Activated T-helper 1 cell treated with Interleukin-2 at 50 U/mL for 16 hours (primary cell): ENCODE data around the gene CATSPERE.
"Not testable (repeated sequence)": the region's sequence is repeated elsewhere in the genome, so short reads cannot be mapped to it uniquely, and the experiment has no call there.

Experiments used
- DNase-seq: peaks from one replicate; pipeline ENCODE4 v3.0.0-alpha.2; 2020; ENCODE audit warnings: low read depth

CATSPERE gene

GRCh38 chr1:244449936-244450508 lies 11.1 kb upstream of the CATSPERE start:
- no peak for DNase-seq

- DNase-seq: peak; percentile 45
Measured at GRCh38 chr1:244450597-244451538, 10.2 kb upstream of the CATSPERE start.

- DNase-seq: no peak
Measured at GRCh38 chr1:244451539-244451950, 9.5 kb upstream of the CATSPERE start, which contains the start of gene ADSS2. ADSS2 (minus strand) TSS chr1:244451909; CDS start chr1:244451817, 92 bp downstream.

- DNase-seq: peak; percentile 99
Measured at GRCh38 chr1:244451951-244452795, 8.9 kb upstream of the CATSPERE start.

GRCh38 chr1:244454412-244454811 lies 6.7 kb upstream of the CATSPERE start:
- no peak for DNase-seq

GRCh38 chr1:244456586-244456985 lies 4.5 kb upstream of the CATSPERE start:
- no peak for DNase-seq

- DNase-seq: no peak
Measured at GRCh38 chr1:244458781-244459180, 2.3 kb upstream of the CATSPERE start.

- no peak for DNase-seq
Measured at GRCh38 chr1:244460197-244460596, 876 bp upstream of the CATSPERE start.

- DNase-seq: no peak
Measured at GRCh38 chr1:244466724-244467123, 5.7 kb downstream of the CATSPERE start.

- no peak for DNase-seq
Measured at GRCh38 chr1:244473059-244473605, 12.1 kb downstream of the CATSPERE start.

- not testable (repeated sequence) for DNase-seq
Measured at GRCh38 chr1:244484971-244485370, 23.9 kb downstream of the CATSPERE start.

- no peak for DNase-seq
Measured at GRCh38 chr1:244494653-244495052, 33.6 kb downstream of the CATSPERE start.

GRCh38 chr1:244496186-244496585 lies 35.1 kb downstream of the CATSPERE start:
- DNase-seq: no peak

GRCh38 chr1:244497805-244498204 lies 36.7 kb downstream of the CATSPERE start:
- DNase-seq: no peak

- DNase-seq: not testable (repeated sequence)
Measured at GRCh38 chr1:244499484-244499883, 38.4 kb downstream of the CATSPERE start.

- not testable (repeated sequence) for DNase-seq
Measured at GRCh38 chr1:244500515-244500914, 39.4 kb downstream of the CATSPERE start.

- DNase-seq: no peak
Measured at GRCh38 chr1:244502630-244503029, 41.6 kb downstream of the CATSPERE start.

- no peak for DNase-seq
Measured at GRCh38 chr1:244513493-244513892, 52.4 kb downstream of the CATSPERE start.

GRCh38 chr1:244515680-244516079 lies 54.6 kb downstream of the CATSPERE start:
- no peak for DNase-seq

GRCh38 chr1:244536316-244536715 lies 75.2 kb downstream of the CATSPERE start:
- DNase-seq: no peak

- no peak for DNase-seq
Measured at GRCh38 chr1:244545511-244545910, 84.4 kb downstream of the CATSPERE start.

- DNase-seq: no peak
Measured at GRCh38 chr1:244548558-244549115, 87.6 kb downstream of the CATSPERE start.
